K562 (cell line): ENCODE measurements around the gene B2M. TPM values are rescaled to one million over a fixed set of nuclear protein-coding genes. Genes with fewer than 3 reads are reported as not detected.
A peak's percentile ranks its signal among the peaks of the same experiment; 100 is the strongest.

Experiments used
- HMGN3 ChIP-seq: IDR thresholded peaks from 2 replicates; pipeline ENCODE4 v1.6.1; 2011; ENCODE audit warnings: borderline replicate concordance, low read depth, mild to moderate bottlenecking, mixed read lengths, low read length; ENCODE audit not compliant: insufficient read length; ENCODE audit errors: extremely low read depth
- LEF1 ChIP-seq: fragments of 450-650 bp; IDR thresholded peaks from 2 replicates; pipeline ENCODE4 v1.6.1; 2016; ENCODE audit warnings: mild to moderate bottlenecking
- MYC ChIP-seq, 2 experiments: fragments of 250-450 bp in 1 of 2; sonication (Bioruptor Pico) in 1 of 2; IDR thresholded peaks; 2 replicates each; pipeline versions ENCODE4 v1.5.1 to v1.6.1; 2012 to 2021; ENCODE audit warnings: low read depth in 2 of 2, borderline replicate concordance in 1 of 2, improper control_type of control experiment in 1 of 2, low read length in 1 of 2, mild to moderate bottlenecking in 1 of 2, moderate library complexity in 1 of 2
- NFIX ChIP-seq: fragments of 250-450 bp; sonication (Bioruptor Pico); IDR thresholded peaks from 2 replicates; pipeline ENCODE4 v1.4.0; 2020; ENCODE audit warnings: low read depth, mild to moderate bottlenecking, moderate library complexity
- RBM39 ChIP-seq: fragments of 200-400 bp; formaldehyde crosslinking; optimal IDR thresholded peaks from 2 replicates; pipeline ENCODE3; 2018; ENCODE audit warnings: low read depth, low read length
- RUNX1 ChIP-seq: sonication (generic); IDR thresholded peaks from 2 replicates; pipeline ENCODE4 v1.6.1; 2016; ENCODE audit warnings: antibody characterized with exemption, low read depth
- SMARCC2 ChIP-seq: fragments of 450-650 bp; IDR thresholded peaks from 2 replicates; pipeline ENCODE4 v1.6.1; 2017; ENCODE audit warnings: antibody characterized with exemption, moderate library complexity, mild to moderate bottlenecking, low read depth
- SMARCE1 ChIP-seq: fragments of 450-650 bp; IDR thresholded peaks from 2 replicates; pipeline ENCODE4 v1.7.1; 2016; ENCODE audit warnings: mild to moderate bottlenecking
- YBX1 ChIP-seq: fragments of 450-650 bp; IDR thresholded peaks from 2 replicates; pipeline ENCODE4 v1.7.1; 2016; ENCODE audit warnings: mild to moderate bottlenecking
- ZBTB1 ChIP-seq: sonication (generic); formaldehyde crosslinking; IDR thresholded peaks from 2 replicates; pipeline ENCODE4 v1.8.1; 2023; ENCODE audit warnings: missing genetic modification reagents, low read depth, mild to moderate bottlenecking, borderline replicate concordance
- polyA plus RNA-seq, 8 experiments: library from polyadenylated mRNA; depleted of rRNA in 4 of 8; stranded (reverse) in 5 of 8; unstranded in 3 of 8; fragments of >200 nt; fragmentation: Nextera tagmentation in 2 of 8; fragmentation: Illumina TruSeq in 1 of 8; extraction: Ambion mirVana in 2 of 8; extraction: Trizol in 1 of 8; gene quantifications; 2 replicates each; pipeline versions ENCODE4 v1.2.1 to v1.2.3, GENCODE V29; 2011 to 2014; ENCODE audit warnings: inconsistent platforms in 1 of 8, missing spikeins in 1 of 8
- total RNA-seq, 7 experiments: library from RNA; depleted of rRNA in 6 of 7; stranded (reverse); fragments of >200 nt in 6 of 7; fragmentation: Illumina TruSeq in 2 of 7; extraction: Trizol in 2 of 7; gene quantifications; 2 replicates each; pipeline versions ENCODE4 v1.2.1 to v1.2.3, GENCODE V29; 2011 to 2021; ENCODE audit warnings: low replicate concordance in 1 of 7
- TF ChIP-seq, protein P1 (sequence below): sonication (generic); formaldehyde crosslinking; IDR thresholded peaks from 2 replicates; pipeline ENCODE4 v1.8.0; 2023; ENCODE audit warnings: missing genetic modification reagents, mild to moderate bottlenecking, borderline replicate concordance
- TF ChIP-seq, protein P2 (sequence below): fragments of 450-650 bp; formaldehyde crosslinking; conservative IDR thresholded peaks from 2 replicates; pipeline ENCODE4 v1.4.0; 2022; ENCODE audit warnings: mild to moderate bottlenecking, missing genetic modification characterization
- TF ChIP-seq, protein P3 (sequence below): fragments of 250-450 bp; sonication (Bioruptor Pico); IDR thresholded peaks from 2 replicates; pipeline ENCODE4 v1.5.0; 2021

B2M gene
- total and polyA plus RNA-seq, 9 of the 15 experiments (the other 6 are each of a cell fraction or from before 2014, with no cell fraction given) = 460 to 3,138 (median 1,032) TPM

DNA sequence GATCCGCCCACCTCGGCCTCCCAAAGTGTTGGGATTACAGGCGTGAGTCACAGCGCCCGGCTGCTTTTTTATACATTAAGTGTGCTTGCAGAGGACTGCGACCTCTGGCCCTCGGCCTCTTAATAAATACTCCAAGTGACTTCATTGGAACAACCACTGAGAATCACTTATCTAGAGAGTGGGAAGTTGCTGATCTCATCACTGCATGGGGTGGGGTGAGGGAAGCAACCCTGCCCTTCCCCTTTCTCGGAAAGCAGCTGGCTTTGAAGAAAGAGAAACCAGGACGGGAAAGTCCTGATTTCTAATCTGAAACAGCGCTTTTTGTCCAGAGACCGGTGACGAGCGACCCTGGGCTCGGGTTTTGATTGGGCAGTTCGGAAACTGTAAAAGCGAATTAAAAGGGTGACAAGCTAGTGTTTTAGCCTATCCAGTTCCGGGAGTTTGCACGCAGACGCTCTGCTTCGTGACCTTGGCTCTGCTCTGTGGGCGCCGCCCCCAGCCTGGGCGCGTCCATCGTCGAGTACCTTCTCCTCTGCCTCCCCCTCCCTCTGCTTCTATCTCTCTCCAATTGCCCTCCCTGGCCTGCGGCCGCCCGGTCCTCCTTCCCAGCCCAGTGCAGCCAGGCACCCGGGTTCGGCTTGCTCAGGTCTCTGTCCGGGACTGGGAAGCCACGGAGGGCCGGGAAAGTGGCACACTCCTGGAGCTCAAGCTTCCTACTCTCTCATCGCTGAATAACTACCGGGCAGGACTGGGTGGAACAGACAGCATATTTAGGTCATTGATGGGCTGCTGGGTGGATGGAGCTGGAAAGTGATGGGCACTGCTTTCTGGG lies 17.5 kb downstream of the B2M start (continued):
- TF ChIP-seq, protein P1, sequence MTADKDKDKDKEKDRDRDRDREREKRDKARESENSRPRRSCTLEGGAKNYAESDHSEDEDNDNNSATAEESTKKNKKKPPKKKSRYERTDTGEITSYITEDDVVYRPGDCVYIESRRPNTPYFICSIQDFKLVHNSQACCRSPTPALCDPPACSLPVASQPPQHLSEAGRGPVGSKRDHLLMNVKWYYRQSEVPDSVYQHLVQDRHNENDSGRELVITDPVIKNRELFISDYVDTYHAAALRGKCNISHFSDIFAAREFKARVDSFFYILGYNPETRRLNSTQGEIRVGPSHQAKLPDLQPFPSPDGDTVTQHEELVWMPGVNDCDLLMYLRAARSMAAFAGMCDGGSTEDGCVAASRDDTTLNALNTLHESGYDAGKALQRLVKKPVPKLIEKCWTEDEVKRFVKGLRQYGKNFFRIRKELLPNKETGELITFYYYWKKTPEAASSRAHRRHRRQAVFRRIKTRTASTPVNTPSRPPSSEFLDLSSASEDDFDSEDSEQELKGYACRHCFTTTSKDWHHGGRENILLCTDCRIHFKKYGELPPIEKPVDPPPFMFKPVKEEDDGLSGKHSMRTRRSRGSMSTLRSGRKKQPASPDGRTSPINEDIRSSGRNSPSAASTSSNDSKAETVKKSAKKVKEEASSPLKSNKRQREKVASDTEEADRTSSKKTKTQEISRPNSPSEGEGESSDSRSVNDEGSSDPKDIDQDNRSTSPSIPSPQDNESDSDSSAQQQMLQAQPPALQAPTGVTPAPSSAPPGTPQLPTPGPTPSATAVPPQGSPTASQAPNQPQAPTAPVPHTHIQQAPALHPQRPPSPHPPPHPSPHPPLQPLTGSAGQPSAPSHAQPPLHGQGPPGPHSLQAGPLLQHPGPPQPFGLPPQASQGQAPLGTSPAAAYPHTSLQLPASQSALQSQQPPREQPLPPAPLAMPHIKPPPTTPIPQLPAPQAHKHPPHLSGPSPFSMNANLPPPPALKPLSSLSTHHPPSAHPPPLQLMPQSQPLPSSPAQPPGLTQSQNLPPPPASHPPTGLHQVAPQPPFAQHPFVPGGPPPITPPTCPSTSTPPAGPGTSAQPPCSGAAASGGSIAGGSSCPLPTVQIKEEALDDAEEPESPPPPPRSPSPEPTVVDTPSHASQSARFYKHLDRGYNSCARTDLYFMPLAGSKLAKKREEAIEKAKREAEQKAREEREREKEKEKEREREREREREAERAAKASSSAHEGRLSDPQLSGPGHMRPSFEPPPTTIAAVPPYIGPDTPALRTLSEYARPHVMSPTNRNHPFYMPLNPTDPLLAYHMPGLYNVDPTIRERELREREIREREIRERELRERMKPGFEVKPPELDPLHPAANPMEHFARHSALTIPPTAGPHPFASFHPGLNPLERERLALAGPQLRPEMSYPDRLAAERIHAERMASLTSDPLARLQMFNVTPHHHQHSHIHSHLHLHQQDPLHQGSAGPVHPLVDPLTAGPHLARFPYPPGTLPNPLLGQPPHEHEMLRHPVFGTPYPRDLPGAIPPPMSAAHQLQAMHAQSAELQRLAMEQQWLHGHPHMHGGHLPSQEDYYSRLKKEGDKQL (CRISPR knock-in tag) = no peak
- TF ChIP-seq, protein P2, sequence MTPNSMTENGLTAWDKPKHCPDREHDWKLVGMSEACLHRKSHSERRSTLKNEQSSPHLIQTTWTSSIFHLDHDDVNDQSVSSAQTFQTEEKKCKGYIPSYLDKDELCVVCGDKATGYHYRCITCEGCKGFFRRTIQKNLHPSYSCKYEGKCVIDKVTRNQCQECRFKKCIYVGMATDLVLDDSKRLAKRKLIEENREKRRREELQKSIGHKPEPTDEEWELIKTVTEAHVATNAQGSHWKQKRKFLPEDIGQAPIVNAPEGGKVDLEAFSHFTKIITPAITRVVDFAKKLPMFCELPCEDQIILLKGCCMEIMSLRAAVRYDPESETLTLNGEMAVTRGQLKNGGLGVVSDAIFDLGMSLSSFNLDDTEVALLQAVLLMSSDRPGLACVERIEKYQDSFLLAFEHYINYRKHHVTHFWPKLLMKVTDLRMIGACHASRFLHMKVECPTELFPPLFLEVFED (CRISPR knock-in tag) = 0 out of 2 replicates have a peak, but pooled peaks have one; percentile 14
- TF ChIP-seq SMARCC2 (peak; percentile 69), ZBTB1 (CRISPR knock-in tag) (no peak), RUNX1 (peak; percentile 18; the same call in 1 of the 2 replicates), YBX1 (no peak), MYC (IDR thresholded peaks at IDR 0.05; ENCODE audit: low read depth, low read length) (peak; percentile 70; the same call in 1 of the 2 replicates), MYC (CRISPR knock-in tag; IDR thresholded peaks at IDR 0.05; ENCODE audit: borderline replicate concordance, low read depth) (no peak), NFIX (no peak), RBM39 (no peak), SMARCE1 (no peak; the same call in none of the 2 replicates), HMGN3 (peak; percentile 51), LEF1 (peak; percentile 69)
- TF ChIP-seq, protein P3, sequence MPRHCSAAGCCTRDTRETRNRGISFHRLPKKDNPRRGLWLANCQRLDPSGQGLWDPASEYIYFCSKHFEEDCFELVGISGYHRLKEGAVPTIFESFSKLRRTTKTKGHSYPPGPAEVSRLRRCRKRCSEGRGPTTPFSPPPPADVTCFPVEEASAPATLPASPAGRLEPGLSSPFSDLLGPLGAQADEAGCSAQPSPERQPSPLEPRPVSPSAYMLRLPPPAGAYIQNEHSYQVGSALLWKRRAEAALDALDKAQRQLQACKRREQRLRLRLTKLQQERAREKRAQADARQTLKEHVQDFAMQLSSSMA (CRISPR knock-in tag) = no peak
